Measurements from ENCODE around the gene IRF4. TPM values are rescaled to one million over a fixed set of nuclear protein-coding genes. Genes with fewer than 3 reads are reported as not detected.

Gene IRF4
- total RNA-seq, 1 donor from 2014 or later = 2.9 TPM

GRCh38 chr6:353642-354614 lies 37.6 kb upstream of the IRF4 start:
- no peaks in the 10 kb centered on the region for H3K4me1 ChIP-seq
- intact Hi-C loops (cut with DNase I) = no loop called here
- H3K27me3 ChIP-seq = no peaks in the 10 kb centered on the region
- no peak for DNase-seq (ENCODE audit: extremely low spot score in 2 of 2)
- H3K36me3 ChIP-seq = peaks cover 0 to 5% of the 10 kb centered on the region in 2 donors
- H3K9me3 ChIP-seq = no peaks in the 10 kb centered on the region
- TF ChIP-seq POLR2AphosphoS5 (IDR thresholded peaks at IDR 0.05; ENCODE audit: insufficient read depth in 1 of 2, low read depth in 1 of 2) = no peak
- H3K27ac ChIP-seq = no peak overlapping the region
- no peak overlapping the region for H3K4me3 ChIP-seq

GRCh38 chr6:354631-355280 lies 36.8 kb upstream of the IRF4 start:
- DNase-seq (ENCODE audit: extremely low spot score in 2 of 2) = no peak
- TF ChIP-seq, protein P1, sequence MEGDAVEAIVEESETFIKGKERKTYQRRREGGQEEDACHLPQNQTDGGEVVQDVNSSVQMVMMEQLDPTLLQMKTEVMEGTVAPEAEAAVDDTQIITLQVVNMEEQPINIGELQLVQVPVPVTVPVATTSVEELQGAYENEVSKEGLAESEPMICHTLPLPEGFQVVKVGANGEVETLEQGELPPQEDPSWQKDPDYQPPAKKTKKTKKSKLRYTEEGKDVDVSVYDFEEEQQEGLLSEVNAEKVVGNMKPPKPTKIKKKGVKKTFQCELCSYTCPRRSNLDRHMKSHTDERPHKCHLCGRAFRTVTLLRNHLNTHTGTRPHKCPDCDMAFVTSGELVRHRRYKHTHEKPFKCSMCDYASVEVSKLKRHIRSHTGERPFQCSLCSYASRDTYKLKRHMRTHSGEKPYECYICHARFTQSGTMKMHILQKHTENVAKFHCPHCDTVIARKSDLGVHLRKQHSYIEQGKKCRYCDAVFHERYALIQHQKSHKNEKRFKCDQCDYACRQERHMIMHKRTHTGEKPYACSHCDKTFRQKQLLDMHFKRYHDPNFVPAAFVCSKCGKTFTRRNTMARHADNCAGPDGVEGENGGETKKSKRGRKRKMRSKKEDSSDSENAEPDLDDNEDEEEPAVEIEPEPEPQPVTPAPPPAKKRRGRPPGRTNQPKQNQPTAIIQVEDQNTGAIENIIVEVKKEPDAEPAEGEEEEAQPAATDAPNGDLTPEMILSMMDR (IDR thresholded peaks at IDR 0.05) = no peak
- TF ChIP-seq POLR2A (IDR thresholded peaks at IDR 0.05) (no peak), POLR2AphosphoS5 (IDR thresholded peaks at IDR 0.05; ENCODE audit: insufficient read depth in 1 of 2, low read depth in 1 of 2) (no peak)
- intact Hi-C loops (cut with DNase I) = no loop called here
- Histone ChIP-seq H3K9me3 (no peaks in the 10 kb centered on the region), H3K36me3 (no peaks in the 10 kb centered on the region), H3K27me3 (no peaks in the 10 kb centered on the region), H3K4me3 (no peak overlapping the region), H3K4me1 (no peaks in the 10 kb centered on the region), H3K27ac (no peak overlapping the region)

DNA sequence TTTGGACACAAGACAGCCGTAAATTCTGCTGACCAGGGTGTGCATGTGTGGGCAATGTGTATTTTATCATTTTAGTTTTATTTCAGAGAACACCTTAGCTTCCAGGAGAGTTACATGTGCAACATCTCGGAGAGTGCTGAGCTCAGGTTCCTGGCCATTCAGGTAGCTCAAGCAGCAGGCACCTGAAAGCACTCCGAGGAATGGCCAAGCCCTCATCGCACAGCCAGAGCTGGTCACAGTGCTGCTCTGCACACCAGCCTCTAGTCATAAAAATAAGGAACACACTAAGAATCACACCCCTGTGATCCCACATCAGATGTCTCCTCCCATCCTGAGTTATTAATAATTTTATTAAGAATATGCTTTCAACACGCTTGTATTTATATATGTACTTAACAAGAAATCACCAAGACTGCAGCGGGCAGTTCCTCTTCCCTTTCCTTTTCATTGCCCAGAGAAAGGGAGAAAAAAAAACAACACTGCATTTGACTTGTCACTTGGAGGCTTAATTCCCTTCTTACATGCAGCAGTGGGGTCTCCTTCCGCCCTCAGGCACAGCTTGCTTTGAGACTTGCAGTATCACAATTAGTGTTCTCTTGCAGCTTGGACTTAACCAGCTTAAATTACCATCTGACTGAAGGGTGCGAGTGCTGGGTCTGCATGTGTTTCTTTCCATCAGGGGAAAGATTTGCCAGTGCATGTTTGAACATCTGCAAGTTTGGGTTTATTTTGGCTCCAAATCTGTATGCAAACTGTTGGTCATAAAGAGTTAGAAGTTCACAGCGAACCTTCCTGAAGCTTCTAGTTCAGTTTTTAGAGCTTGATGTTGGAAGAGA lies 36.0 kb upstream of the IRF4 start:
- Histone ChIP-seq H3K27me3 (no peaks in the 10 kb centered on the region), H3K9me3 (no peaks in the 10 kb centered on the region), H3K4me3 (no peak overlapping the region), H3K4me1 (no peaks in the 10 kb centered on the region), H3K27ac (no peak overlapping the region), H3K36me3 (no peaks in the 10 kb centered on the region)
- DNase-seq (ENCODE audit: extremely low spot score in 2 of 2) = no peak
- intact Hi-C loops (cut with DNase I) = no loop called here
- TF ChIP-seq, protein P1 (IDR thresholded peaks at IDR 0.05) = no peak
- TF ChIP-seq POLR2AphosphoS5 (IDR thresholded peaks at IDR 0.05; ENCODE audit: insufficient read depth in 1 of 2, low read depth in 1 of 2) (no peak), POLR2A (IDR thresholded peaks at IDR 0.05) (no peak)

- Histone ChIP-seq H3K36me3 (no peaks in the 10 kb centered on the region), H3K27ac (no peak overlapping the region), H3K9me3 (no peaks in the 10 kb centered on the region), H3K27me3 (no peaks in the 10 kb centered on the region), H3K4me3 (no peak overlapping the region), H3K4me1 (no peaks in the 10 kb centered on the region)
- DNase-seq (ENCODE audit: extremely low spot score in 2 of 2) = no peak
- no peak for TF ChIP-seq POLR2A (IDR thresholded peaks at IDR 0.05)
- TF ChIP-seq, protein P1 (IDR thresholded peaks at IDR 0.05) = no peak
- no peak for TF ChIP-seq POLR2AphosphoS5 (IDR thresholded peaks at IDR 0.05; ENCODE audit: insufficient read depth in 1 of 2, low read depth in 1 of 2)
- intact Hi-C loops (cut with DNase I) = no loop called here
Observed at GRCh38 chr6:356828-357251, 34.7 kb upstream of the IRF4 start.

- intact Hi-C loops (cut with DNase I) = no loop called here
- no peaks in the 10 kb centered on the region for H3K4me1 ChIP-seq
- H3K27me3 ChIP-seq = no peaks in the 10 kb centered on the region
- no peak overlapping the region for H3K4me3 ChIP-seq
- H3K36me3 ChIP-seq = no peaks in the 10 kb centered on the region
- no peak for TF ChIP-seq POLR2A (IDR thresholded peaks at IDR 0.05)
- no peak for TF ChIP-seq POLR2AphosphoS5 (IDR thresholded peaks at IDR 0.05; ENCODE audit: insufficient read depth in 1 of 2, low read depth in 1 of 2)
- TF ChIP-seq, protein P1 (IDR thresholded peaks at IDR 0.05) = no peak
- H3K27ac ChIP-seq = no peak overlapping the region
- DNase-seq (ENCODE audit: extremely low spot score in 2 of 2) = no peak
- no peaks in the 10 kb centered on the region for H3K9me3 ChIP-seq
Observed at GRCh38 chr6:357261-357790, 34.2 kb upstream of the IRF4 start.
